GM12891 (cell line): Measurements from ENCODE around the gene SBNO2.

Source experiments
- PAX5 ChIP-seq: IDR thresholded peaks from 2 replicates; pipeline ENCODE4 v1.6.1; 2011; ENCODE audit warnings: low read length, moderate library complexity, mild to moderate bottlenecking; ENCODE audit not compliant: insufficient read depth, severe bottlenecking
- POLR2A ChIP-seq: IDR thresholded peaks from 2 replicates; pipeline ENCODE4 v1.6.1; 2011; ENCODE audit warnings: low read depth, low read length, control low read depth
- TAF1 ChIP-seq: IDR thresholded peaks from 2 replicates; pipeline ENCODE4 v1.6.1; 2011; ENCODE audit warnings: low read depth, low read length, control low read depth

DNA sequence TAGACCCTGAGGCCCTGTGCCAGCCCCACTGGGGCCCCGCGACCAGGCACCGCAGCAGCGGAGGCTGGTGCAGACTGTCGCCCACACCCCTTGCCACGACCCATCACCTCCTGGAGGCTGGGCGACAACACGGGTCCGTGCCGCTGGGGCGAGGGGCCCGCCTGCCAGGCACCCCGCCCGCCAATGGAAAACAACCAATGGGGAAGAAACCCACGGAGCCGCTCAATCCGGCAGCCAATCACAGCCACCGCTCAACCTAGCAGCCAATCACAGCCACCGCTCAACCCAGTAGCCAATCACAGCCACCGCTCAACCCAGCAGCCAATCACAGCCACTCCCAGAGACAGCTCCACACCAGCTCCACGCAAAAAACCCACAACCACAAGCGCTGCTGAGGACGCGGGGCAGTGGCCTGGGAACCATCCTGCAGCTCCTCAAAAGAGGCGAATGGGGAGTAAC lies 40.6 kb downstream of the SBNO2 start:
- no peak for TF ChIP-seq PAX5
- TF ChIP-seq TAF1, result no peak
- TF ChIP-seq POLR2A, result no peak
